Esophagus muscularis mucosa (tissue), 4 donors: ENCODE results near the gene CCNK.

Experiments used
- EP300 ChIP-seq: sonication (generic); formaldehyde crosslinking; IDR thresholded peaks from one replicate; pipeline ENCODE4 v1.6.1; 2017; ENCODE audit warnings: antibody characterized with exemption
- POLR2A ChIP-seq: fragments of 450-650 bp; IDR thresholded peaks from one replicate; pipeline ENCODE4 v1.6.1; 2017; ENCODE audit warnings: antibody characterized with exemption, moderate library complexity, mild to moderate bottlenecking, low read depth
- TF ChIP-seq, protein P1 (sequence below), 3 experiments: fragments of 200-600 bp in 2 of 3; fragments of 450-650 bp in 1 of 3; sonication (generic) in 2 of 3; IDR thresholded peaks; one replicate each; pipeline ENCODE4 v1.5.1; 2017 to 2019; ENCODE audit warnings: antibody characterized with exemption in 3 of 3, mild to moderate bottlenecking in 2 of 3, moderate library complexity in 1 of 3

DNA sequence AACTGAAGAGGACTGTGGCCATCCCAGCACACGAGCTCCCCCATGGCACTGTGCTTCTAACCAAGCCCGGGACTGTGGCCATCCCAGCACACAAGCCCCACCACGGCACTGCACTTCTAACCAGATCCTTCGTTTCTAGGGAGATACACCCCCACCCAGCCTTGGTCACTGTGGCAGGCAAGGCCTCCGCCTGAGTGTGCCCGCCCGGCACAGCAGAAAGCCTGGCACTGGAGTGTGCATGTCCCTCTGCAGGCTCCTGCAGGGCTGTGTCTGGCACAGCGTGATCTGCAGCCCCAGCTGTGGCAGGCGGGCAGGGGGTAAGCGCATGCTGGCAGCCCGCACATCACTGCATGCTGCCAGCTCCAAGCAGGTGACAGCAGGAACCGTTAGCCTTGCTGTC, 73.0 kb downstream of the CCNK start:
- TF ChIP-seq POLR2A (no peak), EP300 (no peak)
- TF ChIP-seq, protein P1, sequence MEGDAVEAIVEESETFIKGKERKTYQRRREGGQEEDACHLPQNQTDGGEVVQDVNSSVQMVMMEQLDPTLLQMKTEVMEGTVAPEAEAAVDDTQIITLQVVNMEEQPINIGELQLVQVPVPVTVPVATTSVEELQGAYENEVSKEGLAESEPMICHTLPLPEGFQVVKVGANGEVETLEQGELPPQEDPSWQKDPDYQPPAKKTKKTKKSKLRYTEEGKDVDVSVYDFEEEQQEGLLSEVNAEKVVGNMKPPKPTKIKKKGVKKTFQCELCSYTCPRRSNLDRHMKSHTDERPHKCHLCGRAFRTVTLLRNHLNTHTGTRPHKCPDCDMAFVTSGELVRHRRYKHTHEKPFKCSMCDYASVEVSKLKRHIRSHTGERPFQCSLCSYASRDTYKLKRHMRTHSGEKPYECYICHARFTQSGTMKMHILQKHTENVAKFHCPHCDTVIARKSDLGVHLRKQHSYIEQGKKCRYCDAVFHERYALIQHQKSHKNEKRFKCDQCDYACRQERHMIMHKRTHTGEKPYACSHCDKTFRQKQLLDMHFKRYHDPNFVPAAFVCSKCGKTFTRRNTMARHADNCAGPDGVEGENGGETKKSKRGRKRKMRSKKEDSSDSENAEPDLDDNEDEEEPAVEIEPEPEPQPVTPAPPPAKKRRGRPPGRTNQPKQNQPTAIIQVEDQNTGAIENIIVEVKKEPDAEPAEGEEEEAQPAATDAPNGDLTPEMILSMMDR (IDR thresholded peaks at IDR 0.05), result no peak
